HepG2 (cell line): ENCODE data around the gene VWA3A. TPM values are rescaled to one million over a fixed set of nuclear protein-coding genes. Genes with fewer than 3 reads are reported as not detected.

Source experiments
- MED8 ChIP-seq: sonication (generic); formaldehyde crosslinking; IDR thresholded peaks from 2 replicates; pipeline ENCODE4 v1.8.1; 2023; ENCODE audit warnings: mild to moderate bottlenecking, missing genetic modification reagents; ENCODE audit not compliant: insufficient replicate concordance
- NCOA2 ChIP-seq: sonication (generic); formaldehyde crosslinking; IDR thresholded peaks from 2 replicates; pipeline ENCODE4 v1.8.0; 2022; ENCODE audit warnings: inconsistent platforms
- POLR2AphosphoS2 ChIP-seq: IDR thresholded peaks from 2 replicates; pipeline ENCODE4 v1.6.1; 2011; ENCODE audit warnings: low read depth, low read length, improper control_type of control experiment
- TGIF2 ChIP-seq: IDR thresholded peaks from 2 replicates; pipeline ENCODE4 v1.6.1; 2016; ENCODE audit warnings: control low read depth, missing compliant biosample characterization
- ZBTB20 ChIP-seq: sonication (generic); formaldehyde crosslinking; IDR thresholded peaks from 2 replicates; pipeline ENCODE4 v1.8.1; 2023; ENCODE audit warnings: missing genetic modification reagents, low read depth, mild to moderate bottlenecking, borderline replicate concordance
- ZFP90 ChIP-seq: sonication (generic); formaldehyde crosslinking; IDR thresholded peaks from 2 replicates; pipeline ENCODE4 v1.8.0; 2022; ENCODE audit warnings: missing genetic modification reagents, mild to moderate bottlenecking, inconsistent platforms, borderline replicate concordance
- ZNF567 ChIP-seq: sonication (generic); formaldehyde crosslinking; IDR thresholded peaks from 2 replicates; pipeline ENCODE4 v1.8.1; 2023; ENCODE audit warnings: mild to moderate bottlenecking, missing genetic modification reagents, borderline replicate concordance
- ZNF883 ChIP-seq: sonication (generic); formaldehyde crosslinking; IDR thresholded peaks from 2 replicates; pipeline ENCODE4 v1.5.1; 2020; ENCODE audit warnings: mild to moderate bottlenecking, missing genetic modification reagents; ENCODE audit errors: not compliant biosample characterization
- polyA plus RNA-seq, 8 experiments: library from polyadenylated mRNA; depleted of rRNA in 3 of 8; stranded (reverse) in 7 of 8; unstranded in 1 of 8; fragments of >200 nt; fragmentation: Illumina TruSeq in 4 of 8; extraction: Trizol in 4 of 8; gene quantifications; 2 replicates each; pipeline versions ENCODE4 v1.2.1 to v1.2.3, GENCODE V29; 2011 to 2016; ENCODE audit warnings: low read depth in 4 of 8, missing spikeins in 1 of 8, mixed read lengths in 1 of 8; ENCODE audit not compliant: insufficient read depth in 1 of 8
- total RNA-seq, 5 experiments: library from RNA; depleted of rRNA; stranded (reverse); fragments of >200 nt; fragmentation: Illumina TruSeq; extraction: Trizol; gene quantifications; 2 replicates each; pipeline ENCODE4 v1.2.3, GENCODE V29; 2016; ENCODE audit warnings: low read depth in 1 of 5
- TF ChIP-seq, protein P1 (sequence below): IDR thresholded peaks from 2 replicates; pipeline ENCODE4 v1.6.1; 2016; ENCODE audit warnings: mild to moderate bottlenecking, missing biosample characterization, missing genetic modification reagents
- TF ChIP-seq, protein P2 (sequence below), 2 experiments: sonication (generic) in 1 of 2; formaldehyde crosslinking in 1 of 2; IDR thresholded peaks; 2 replicates each; pipeline versions ENCODE4 v1.4.0 to v1.6.1; 2018 to 2020; ENCODE audit warnings: missing genetic modification reagents in 2 of 2, borderline replicate concordance in 1 of 2, low read depth in 1 of 2, mild to moderate bottlenecking in 1 of 2, missing biosample characterization in 1 of 2

VWA3A gene
- total and polyA plus RNA-seq, 2 of the 13 experiments (the other 11 are each of a cell fraction or from before 2014, with no cell fraction given), result 0.03 to 0.07 TPM

DNA sequence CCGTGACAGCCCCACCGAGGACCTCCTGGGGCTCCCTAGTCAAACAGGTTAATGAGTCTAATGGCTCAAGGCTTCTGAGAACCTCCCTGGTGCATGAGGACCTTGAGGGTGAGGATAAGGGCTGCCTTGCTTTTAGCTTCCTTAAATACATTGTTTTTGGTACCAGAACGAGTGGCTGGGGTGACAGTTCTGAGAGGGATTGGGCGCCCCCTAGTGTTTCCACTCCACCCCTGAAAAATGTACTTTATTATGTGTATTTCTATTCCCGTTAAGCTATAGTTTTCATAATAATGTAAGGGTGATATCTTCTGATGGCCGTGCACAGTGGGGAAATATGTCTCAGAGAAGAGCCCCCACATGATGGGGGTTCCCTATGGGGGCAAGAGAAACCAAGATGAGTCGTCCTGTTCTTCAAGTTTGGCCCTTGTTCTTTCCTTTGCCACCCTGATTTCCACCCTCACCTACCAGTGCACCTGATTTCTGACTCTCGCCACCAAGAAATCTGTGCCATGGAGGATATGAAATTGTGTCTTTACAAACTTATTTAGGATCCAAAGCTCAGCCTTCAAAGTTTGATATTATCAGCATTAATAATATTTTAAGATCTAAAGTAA lies 14.5 kb upstream of the VWA3A start (continued):
- TF ChIP-seq ZNF567, result peak; percentile 60; the same call in 1 of the 2 replicates
- peak; percentile 26; the same call in 1 of the 2 replicates for TF ChIP-seq NCOA2 (CRISPR knock-in tag)
- TF ChIP-seq, protein P1, sequence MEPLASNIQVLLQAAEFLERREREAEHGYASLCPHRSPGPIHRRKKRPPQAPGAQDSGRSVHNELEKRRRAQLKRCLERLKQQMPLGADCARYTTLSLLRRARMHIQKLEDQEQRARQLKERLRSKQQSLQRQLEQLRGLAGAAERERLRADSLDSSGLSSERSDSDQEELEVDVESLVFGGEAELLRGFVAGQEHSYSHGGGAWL (CRISPR knock-in tag), result no peak
- TF ChIP-seq MED8 (CRISPR knock-in tag), result no peak
- TF ChIP-seq, protein P2, sequence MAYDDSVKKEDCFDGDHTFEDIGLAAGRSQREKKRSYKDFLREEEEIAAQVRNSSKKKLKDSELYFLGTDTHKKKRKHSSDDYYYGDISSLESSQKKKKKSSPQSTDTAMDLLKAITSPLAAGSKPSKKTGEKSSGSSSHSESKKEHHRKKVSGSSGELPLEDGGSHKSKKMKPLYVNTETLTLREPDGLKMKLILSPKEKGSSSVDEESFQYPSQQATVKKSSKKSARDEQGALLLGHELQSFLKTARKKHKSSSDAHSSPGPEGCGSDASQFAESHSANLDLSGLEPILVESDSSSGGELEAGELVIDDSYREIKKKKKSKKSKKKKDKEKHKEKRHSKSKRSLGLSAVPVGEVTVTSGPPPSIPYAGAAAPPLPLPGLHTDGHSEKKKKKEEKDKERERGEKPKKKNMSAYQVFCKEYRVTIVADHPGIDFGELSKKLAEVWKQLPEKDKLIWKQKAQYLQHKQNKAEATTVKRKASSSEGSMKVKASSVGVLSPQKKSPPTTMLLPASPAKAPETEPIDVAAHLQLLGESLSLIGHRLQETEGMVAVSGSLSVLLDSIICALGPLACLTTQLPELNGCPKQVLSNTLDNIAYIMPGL (CRISPR knock-in tag; IDR thresholded peaks at IDR 0.05; ENCODE audit: borderline replicate concordance in 1 of 2, low read depth in 1 of 2), result peak in 1 of 2 experiments; percentile 66; a peak in 2 of 4 replicates
- no peak for TF ChIP-seq POLR2AphosphoS2
- TF ChIP-seq ZBTB20, result no peak
- no peak for TF ChIP-seq ZFP90 (CRISPR knock-in tag)
- TF ChIP-seq TGIF2 (CRISPR knock-in tag), result peak; percentile 31; the same call in 1 of the 2 replicates
- TF ChIP-seq ZNF883 (CRISPR knock-in tag), result no peak
